ENCODE results near the gene CNRIP1. TPM values are rescaled to one million over a fixed set of nuclear protein-coding genes. Genes with fewer than 3 reads are reported as not detected.

Gene CNRIP1
- polyA plus RNA-seq, 2 of the 4 experiments (the other 2 are of a cell fraction): 0.93 to 2.9 TPM

- DNase-seq (ENCODE audit: low read depth in 1 of 2, low spot score in 1 of 2) (no peak), FAIRE-seq (no peak), ATAC-seq (no peak)
- Histone ChIP-seq H3K4me3 (no peak overlapping the region), H3K4me2 (no peak overlapping the region), H3K27ac (no peak overlapping the region), H3K9me3 (no peaks in the 10 kb centered on the region), H3K4me1 (no peaks in the 10 kb centered on the region)
- ChIA-PET CTCF (no interaction called here), POLR2A (no interaction called here)
- TF ChIP-seq FOSB (CRISPR knock-in tag; IDR thresholded peaks at IDR 0.05): no peak
- no peak for TF ChIP-seq ZC3H11A (IDR thresholded peaks at IDR 0.05)
- no peak for TF ChIP-seq RNF2 (IDR thresholded peaks at IDR 0.05; ENCODE audit: borderline replicate concordance, low read depth)
- no peak for TF ChIP-seq RAD21 (conservative IDR thresholded peaks at IDR 0.05 in 1 of 2, IDR thresholded peaks at IDR 0.05 in 1 of 2)
- no peak for TF ChIP-seq MAFK (IDR thresholded peaks at IDR 0.05; ENCODE audit: partially characterized antibody)
- TF ChIP-seq HOXA7 (CRISPR knock-in tag; IDR thresholded peaks at IDR 0.05): no peak
- no peak for TF ChIP-seq FOXS1 (CRISPR knock-in tag; IDR thresholded peaks at IDR 0.05)
- TF ChIP-seq RCOR1 (IDR thresholded peaks at IDR 0.05; ENCODE audit: low read depth, low read length): no peak
- no peak for TF ChIP-seq CBX8 (IDR thresholded peaks at IDR 0.05)
- 27% methylated on average over 5 of the region's 5 CpGs for WGBS (ENCODE audit: missing lambda C conversion rate)
Measured at GRCh38 chr2:68340226-68341061, 20.7 kb upstream of the CNRIP1 start.

- no peak for TF ChIP-seq ATOH8 (CRISPR knock-in tag; IDR thresholded peaks at IDR 0.05; ENCODE audit: low read depth)
- TF ChIP-seq FOXS1 (CRISPR knock-in tag; IDR thresholded peaks at IDR 0.05): no peak
- no peak for TF ChIP-seq SMC3 (IDR thresholded peaks at IDR 0.05)
- TF ChIP-seq CHD4 (IDR thresholded peaks at IDR 0.05; ENCODE audit: borderline replicate concordance): no peak
- TF ChIP-seq HMGXB4 (CRISPR knock-in tag; IDR thresholded peaks at IDR 0.05; ENCODE audit: borderline replicate concordance): no peak
- no peak for TF ChIP-seq ZFP36 (IDR thresholded peaks at IDR 0.05; ENCODE audit: borderline replicate concordance, partially characterized antibody)
- ATAC-seq (no peak), FAIRE-seq (no peak), DNase-seq (ENCODE audit: low read depth in 1 of 2, low spot score in 1 of 2) (no peak)
- H3K27ac ChIP-seq: no peak overlapping the region
- no peaks in the 10 kb centered on the region for H3K4me1 ChIP-seq
- POLR2A ChIA-PET: no interaction called here
- H3K9me3 ChIP-seq: no peaks in the 10 kb centered on the region
- no peak overlapping the region for H3K4me3 ChIP-seq
- CTCF ChIA-PET: no interaction called here
- WGBS (ENCODE audit: missing lambda C conversion rate): 47% methylated on average over 1 of the region's 1 CpG
- no peak overlapping the region for H3K4me2 ChIP-seq
Measured at GRCh38 chr2:68336192-68336591, 16.4 kb upstream of the CNRIP1 start.

GRCh38 chr2:68333931-68334330 lies 14.2 kb upstream of the CNRIP1 start:
- ATAC-seq: no peak
- no peak overlapping the region for H3K27ac ChIP-seq
- no peak for FAIRE-seq
- H3K4me3 ChIP-seq: no peak overlapping the region
- CTCF ChIA-PET: no interaction called here
- DNase-seq (ENCODE audit: low read depth in 1 of 2, low spot score in 1 of 2): no peak
- no peaks in the 10 kb centered on the region for H3K4me1 ChIP-seq
- POLR2A ChIA-PET: no interaction called here
- 3% methylated on average over 3 of the region's 3 CpGs for WGBS (ENCODE audit: missing lambda C conversion rate)
- no peak for TF ChIP-seq ESRRA (IDR thresholded peaks at IDR 0.05; ENCODE audit: borderline replicate concordance, low read length)
- TF ChIP-seq HOXA7 (CRISPR knock-in tag; IDR thresholded peaks at IDR 0.05): no peak
- TF ChIP-seq HOXB13 (CRISPR knock-in tag; IDR thresholded peaks at IDR 0.05; ENCODE audit: low read depth): no peak
- no peak overlapping the region for H3K4me2 ChIP-seq
- H3K9me3 ChIP-seq: no peaks in the 10 kb centered on the region

GRCh38 chr2:68333009-68333408 lies 13.3 kb upstream of the CNRIP1 start:
- CTCF ChIA-PET: interaction anchor here (1.2 kb wide), 1 partner anchor 211 kb away, joined by 3 read pairs; no protein-coding TSS in a partner anchor
- ATAC-seq (no peak), FAIRE-seq (no peak), DNase-seq (ENCODE audit: low read depth in 1 of 2, low spot score in 1 of 2) (no peak)
- Histone ChIP-seq H3K4me2 (no peak overlapping the region), H3K4me3 (no peak overlapping the region), H3K27ac (no peak overlapping the region), H3K4me1 (no peaks in the 10 kb centered on the region), H3K9me3 (no peaks in the 10 kb centered on the region)
- WGBS (ENCODE audit: missing lambda C conversion rate): 64% methylated on average over 8 of the region's 8 CpGs
- TF ChIP-seq CTCF (IDR thresholded peaks at IDR 0.05) (no peak), ZSCAN20 (CRISPR knock-in tag; IDR thresholded peaks at IDR 0.05) (no peak), ZC3H11A (IDR thresholded peaks at IDR 0.05) (peak; percentile 95)
- POLR2A ChIA-PET: no interaction called here

Measured in A549 (cell line).